ENCODE results near the gene SH3RF1.

Gene SH3RF1

GRCh38 chr4:169120624-169121023 is 150.1 kb downstream of the SH3RF1 start:
- no peaks in the 10 kb centered on the region for H3K27me3 ChIP-seq (replicated peaks)
- in situ Hi-C loops (cut with HindIII; ENCODE audit: low pct_ligation_motif_present, low sequenced_read_pairs) = no loop called here
- peaks cover 49% of the 10 kb centered on the region for H3K36me3 ChIP-seq (replicated peaks)
- H3K27ac ChIP-seq = no peak overlapping the region
- DNase-seq = no peak
- no peak for TF ChIP-seq CTCF (IDR thresholded peaks at IDR 0.05; ENCODE audit: low read depth, low read length, missing control alignments)
- no peak overlapping the region for H3K4me3 ChIP-seq (ENCODE audit: low read depth, low read length)

- TF ChIP-seq CTCF (IDR thresholded peaks at IDR 0.05; ENCODE audit: low read depth, low read length, missing control alignments) = no peak
- H3K36me3 ChIP-seq (replicated peaks) = peaks cover 46% of the 10 kb centered on the region
- in situ Hi-C loops (cut with HindIII; ENCODE audit: low pct_ligation_motif_present, low sequenced_read_pairs) = no loop called here
- DNase-seq = no peak
- H3K27ac ChIP-seq = no peak overlapping the region
- no peak overlapping the region for H3K4me3 ChIP-seq (ENCODE audit: low read depth, low read length)
- H3K27me3 ChIP-seq (replicated peaks) = no peaks in the 10 kb centered on the region
Observed at GRCh38 chr4:169119536-169119935, 151.2 kb downstream of the SH3RF1 start.

GRCh38 chr4:169117591-169118081 is 153.1 kb downstream of the SH3RF1 start:
- Histone ChIP-seq H3K27me3 (replicated peaks) (no peaks in the 10 kb centered on the region), H3K36me3 (replicated peaks) (peaks cover 48% of the 10 kb centered on the region), H3K27ac (peak overlapping the region; percentile 83), H3K4me3 (ENCODE audit: low read depth, low read length) (no peak overlapping the region)
- DNase-seq = peak; percentile 66
- TF ChIP-seq CTCF (IDR thresholded peaks at IDR 0.05; ENCODE audit: low read depth, low read length, missing control alignments) = no peak
- in situ Hi-C loops (cut with HindIII; ENCODE audit: low pct_ligation_motif_present, low sequenced_read_pairs) = no loop called here

- no peak overlapping the region for H3K4me3 ChIP-seq (ENCODE audit: low read depth, low read length)
- no peaks in the 10 kb centered on the region for H3K27me3 ChIP-seq (replicated peaks)
- no peak for TF ChIP-seq CTCF (IDR thresholded peaks at IDR 0.05; ENCODE audit: low read depth, low read length, missing control alignments)
- peaks cover 47% of the 10 kb centered on the region for H3K36me3 ChIP-seq (replicated peaks)
- peak overlapping the region; percentile 83 for H3K27ac ChIP-seq
- DNase-seq = peak; percentile 44
- in situ Hi-C loops (cut with HindIII; ENCODE audit: low pct_ligation_motif_present, low sequenced_read_pairs) = no loop called here
Observed at GRCh38 chr4:169116270-169116901, 154.4 kb downstream of the SH3RF1 start.

GRCh38 chr4:169115897-169116254 is 154.9 kb downstream of the SH3RF1 start:
- in situ Hi-C loops (cut with HindIII; ENCODE audit: low pct_ligation_motif_present, low sequenced_read_pairs) = no loop called here
- Histone ChIP-seq H3K36me3 (replicated peaks) (peaks cover 42% of the 10 kb centered on the region), H3K27ac (peak overlapping the region; percentile 83), H3K27me3 (replicated peaks) (no peaks in the 10 kb centered on the region), H3K4me3 (ENCODE audit: low read depth, low read length) (no peak overlapping the region)
- peak; percentile 96 for DNase-seq
- TF ChIP-seq CTCF (IDR thresholded peaks at IDR 0.05; ENCODE audit: low read depth, low read length, missing control alignments) = peak; percentile 66

Data from brain microvascular endothelial cell (primary cell).